CD14-positive monocyte (primary cell): ENCODE data around the gene SEMA7A. TPM values are rescaled to one million over a fixed set of nuclear protein-coding genes. Genes with fewer than 3 reads are reported as not detected.

Experiments
- DNase-seq, 3 donors: peaks; one replicate each; pipeline ENCODE4 v3.0.0-alpha.2; 2011 to 2022
- H2AFZ ChIP-seq: 2 replicates; pipeline ENCODE4 v1.6.0; 2012; ENCODE audit warnings: mild to moderate bottlenecking, low read depth, low read length, inconsistent platforms; ENCODE audit not compliant: insufficient read depth, poor library complexity, severe bottlenecking
- H3K27ac ChIP-seq, 2 donors: 1 replicate in 1 of 2; 2 replicates in 1 of 2; pipeline ENCODE4 v1.5.1; 2012 to 2013; ENCODE audit warnings: low read length in 2 of 2, control low read depth in 1 of 2, inconsistent platforms in 1 of 2, low read depth in 1 of 2, mild to moderate bottlenecking in 1 of 2
- H3K27me3 ChIP-seq, 2 donors: one replicate each; pipeline versions ENCODE4 v1.6.0 to v1.6.1; 2011 to 2013; ENCODE audit warnings: low read length in 2 of 2; ENCODE audit not compliant: control insufficient read depth in 2 of 2, insufficient read depth in 2 of 2
- H3K36me3 ChIP-seq, 2 donors: replicated peaks in 1 of 2; 1 replicate in 1 of 2; 2 replicates in 1 of 2; pipeline versions ENCODE4 v1.5.1 to v1.6.1; 2012 to 2013; ENCODE audit warnings: low read length in 2 of 2, control low read depth in 1 of 2, inconsistent platforms in 1 of 2, mild to moderate bottlenecking in 1 of 2; ENCODE audit not compliant: insufficient read depth in 2 of 2, control insufficient read depth in 1 of 2
- H3K4me1 ChIP-seq, 2 donors: 1 replicate in 1 of 2; 2 replicates in 1 of 2; pipeline versions ENCODE4 v1.5.1 to v1.6.1; 2012 to 2013; ENCODE audit warnings: low read length in 2 of 2, control low read depth in 1 of 2, inconsistent platforms in 1 of 2, mild to moderate bottlenecking in 1 of 2, moderate library complexity in 1 of 2; ENCODE audit not compliant: insufficient read depth in 2 of 2, control insufficient read depth in 1 of 2
- H3K4me2 ChIP-seq: replicated peaks from 2 replicates; pipeline ENCODE3; 2012; ENCODE audit warnings: low read length, moderate library complexity, mild to moderate bottlenecking; ENCODE audit not compliant: poor library complexity, severe bottlenecking; ENCODE audit errors: extremely low read depth
- H3K4me3 ChIP-seq, 3 experiments: fragments of 200-600 bp in 1 of 3; sonication (generic) in 1 of 3; replicated peaks in 1 of 3; 1 replicate in 2 of 3; 2 replicates in 1 of 3; pipeline ENCODE4 v1.5.1; 2011 to 2013; ENCODE audit warnings: low read length in 3 of 3, mild to moderate bottlenecking in 3 of 3, control low read depth in 2 of 3, low read depth in 2 of 3, inconsistent platforms in 1 of 3, moderate library complexity in 1 of 3
- H3K79me2 ChIP-seq: 2 replicates; pipeline ENCODE4 v1.6.0; 2012; ENCODE audit warnings: mild to moderate bottlenecking, control low read depth, inconsistent platforms, low read length, moderate library complexity; ENCODE audit not compliant: insufficient read depth
- H3K9ac ChIP-seq: 2 replicates; pipeline ENCODE4 v1.6.0; 2017; ENCODE audit warnings: low read length, mild to moderate bottlenecking; ENCODE audit not compliant: insufficient read depth, poor library complexity, severe bottlenecking
- H3K9me3 ChIP-seq, 2 donors: replicated peaks in 1 of 2; 1 replicate in 1 of 2; 2 replicates in 1 of 2; pipeline versions ENCODE4 v1.5.1 to v1.6.1; 2012 to 2013; ENCODE audit warnings: low read length in 2 of 2, control low read depth in 1 of 2; ENCODE audit not compliant: control insufficient read depth in 1 of 2, insufficient read depth in 1 of 2
- H4K20me1 ChIP-seq: 2 replicates; pipeline ENCODE4 v1.6.0; 2012; ENCODE audit warnings: mild to moderate bottlenecking, low read length, control low read depth, moderate library complexity; ENCODE audit not compliant: insufficient read depth
- H3K27ac Mint-ChIP-seq, 7 donors: one replicate each; pipeline ENCODE4 v1.8.0; 2020; ENCODE audit warnings: mild to moderate bottlenecking in 7 of 7, mixed read lengths in 7 of 7, moderate library complexity in 6 of 7, inconsistent platforms in 2 of 7
- H3K27me3 Mint-ChIP-seq, 3 donors: one replicate each; pipeline ENCODE4 v1.8.0; 2021 to 2022; ENCODE audit warnings: low read depth in 3 of 3, mild to moderate bottlenecking in 3 of 3, mixed read lengths in 3 of 3, moderate library complexity in 3 of 3, inconsistent platforms in 1 of 3
- H3K36me3 Mint-ChIP-seq, 2 donors: one replicate each; pipeline ENCODE4 v1.8.0; 2020; ENCODE audit warnings: mixed read lengths in 2 of 2, inconsistent platforms in 1 of 2, mild to moderate bottlenecking in 1 of 2
- H3K4me1 Mint-ChIP-seq: one replicate; pipeline ENCODE4 v1.8.0; 2020; ENCODE audit warnings: mild to moderate bottlenecking, mixed read lengths
- H3K4me3 Mint-ChIP-seq, 2 donors: one replicate each; pipeline ENCODE4 v1.8.0; 2020; ENCODE audit warnings: mild to moderate bottlenecking in 2 of 2, mixed read lengths in 2 of 2, moderate library complexity in 1 of 2
- H3K9me3 Mint-ChIP-seq, 7 donors: one replicate each; pipeline ENCODE4 v1.8.0; 2020 to 2022; ENCODE audit warnings: mixed read lengths in 7 of 7, mild to moderate bottlenecking in 6 of 7, moderate library complexity in 6 of 7, inconsistent platforms in 2 of 7
- CTCF ChIP-seq: fragments of 200-600 bp; IDR thresholded peaks from one replicate; pipeline ENCODE4 v1.8.0; 2022; ENCODE audit warnings: antibody characterized with exemption, mild to moderate bottlenecking
- WGBS: methylation state at CpG from one replicate; pipeline ENCODE4 v1.1.5; 2013; ENCODE audit warnings: missing lambda C conversion rate; ENCODE audit not compliant: insufficient coverage; 5-methylcytosine and 5-hydroxymethylcytosine counted together
- intact Hi-C, 2 donors: fragments of 100-400 bp; cut with micrococcal nuclease; formaldehyde crosslinking; loops; one replicate each; pipeline versions ENCODE4 v1.15.0 to v1.15.1; 2023
- polyA plus RNA-seq, 3 donors: library from polyadenylated mRNA; depleted of rRNA in 1 of 3; unstranded in 2 of 3; stranded (reverse) in 1 of 3; fragments of 300-500 nt in 2 of 3; fragments of >200 nt in 1 of 3; fragmentation: Illumina TruSeq in 2 of 3; gene quantifications; 1 replicate in 2 of 3; 2 replicates in 1 of 3; pipeline ENCODE4 v1.2.3, GENCODE V29; 2012 to 2021

The SEMA7A gene
- polyA plus RNA-seq, 3 donors: 0.04 to 4.8 (median 0.15) TPM

DNA sequence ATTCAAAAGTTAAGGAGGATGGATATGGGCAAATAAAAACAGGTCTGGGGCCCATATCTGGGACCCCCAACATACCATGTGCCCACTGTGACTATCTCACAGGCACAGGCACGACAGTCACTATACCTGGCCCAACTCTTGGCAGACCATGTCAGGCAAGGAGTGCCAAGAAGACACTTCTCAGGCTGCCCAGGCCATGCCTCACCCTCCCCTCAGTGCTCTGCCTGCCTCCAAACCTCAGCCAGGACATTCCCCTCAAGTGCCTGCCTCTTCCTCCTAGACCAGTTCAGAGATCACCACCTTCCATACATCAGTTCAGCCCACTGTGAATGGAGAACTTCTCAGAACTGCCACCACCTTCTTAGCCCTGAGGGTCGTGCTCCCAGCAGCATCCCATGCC, 4.4 kb upstream of the SEMA7A start:
- Histone ChIP-seq H3K79me2 (no peaks in the 10 kb centered on the region), H3K27ac (no peak overlapping the region), H2AFZ (no peak overlapping the region), H4K20me1 (no peaks in the 10 kb centered on the region), H3K4me3 (no peak overlapping the region), H3K9ac (no peak overlapping the region), H3K9me3 (no peaks in the 10 kb centered on the region), H3K4me1 (peaks cover 8 to 13% of the 10 kb centered on the region in 2 donors), H3K36me3 (no peaks in the 10 kb centered on the region), H3K4me2 (no peak overlapping the region), H3K27me3 (no peaks in the 10 kb centered on the region)
- Mint-ChIP-seq H3K36me3 (peaks cover 0 to 2% of the 10 kb centered on the region in 2 donors), H3K4me1 (peaks cover 10% of the 10 kb centered on the region), H3K27ac (no peak overlapping the region), H3K9me3 (no peaks in the 10 kb centered on the region), H3K27me3 (peaks cover 1 to 19% (median 8%) of the 10 kb centered on the region in 3 donors), H3K4me3 (no peak overlapping the region)
- 100% methylated on average over 1 of the region's 2 CpGs for WGBS
- intact Hi-C loops: loop anchor here (1.0 to 2.0 kb wide), 3 partner anchors 55 to 63 kb away; no protein-coding TSS in a partner anchor
- no peak for TF ChIP-seq CTCF
- no peak for DNase-seq

- Histone ChIP-seq H3K27me3 (peaks cover 16 to 28% of the 10 kb centered on the region in 2 donors), H3K79me2 (no peaks in the 10 kb centered on the region), H3K4me1 (peaks cover 20 to 28% of the 10 kb centered on the region in 2 donors), H2AFZ (peak overlapping the region; percentile 71), H3K9me3 (peaks cover 0 to 7% of the 10 kb centered on the region in 2 donors), H3K9ac (no peak overlapping the region), H3K4me3 (peak overlapping the region in 1 of 3 experiments; percentile 80), H3K36me3 (no peaks in the 10 kb centered on the region), H4K20me1 (no peaks in the 10 kb centered on the region), H3K4me2 (peak overlapping the region; percentile 78), H3K27ac (peak overlapping the region; percentile 5 to 7)
- intact Hi-C loops: no loop called here
- DNase-seq: no peak
- Mint-ChIP-seq H3K27me3 (peaks cover 23 to 49% (median 29%) of the 10 kb centered on the region in 3 donors), H3K4me3 (peak overlapping the region; percentile 73 to 83), H3K4me1 (peaks cover 26% of the 10 kb centered on the region), H3K27ac (peak overlapping the region in 5 of 7 donors; percentile 41 to 80 (median 71)), H3K9me3 (peaks cover 0 to 17% (median 0%) of the 10 kb centered on the region in 7 donors), H3K36me3 (peaks cover 0 to 11% of the 10 kb centered on the region in 2 donors)
- WGBS: 65% methylated on average over 10 of the region's 16 CpGs
- no peak for TF ChIP-seq CTCF
Observed at GRCh38 chr15:74434263-74435136, 742 bp upstream of the SEMA7A start.
